Skeletal muscle satellite cell (primary cell): ENCODE measurements around the gene AKAP13.
"Not testable (repeated sequence)": the region's sequence is repeated elsewhere in the genome, so short reads cannot be mapped to it uniquely, and the experiment has no call there.

Source experiments
- H3K27me3 ChIP-seq: 2 replicates; pipeline ENCODE4 v1.7.0; 2013; ENCODE audit warnings: low read length; ENCODE audit not compliant: control insufficient read depth, insufficient read depth
- H3K36me3 ChIP-seq: 2 replicates; pipeline ENCODE4 v1.7.0; 2013; ENCODE audit warnings: mild to moderate bottlenecking, control low read depth, low read length; ENCODE audit not compliant: insufficient read depth
- H3K4me1 ChIP-seq: 2 replicates; pipeline ENCODE4 v1.7.0; 2013; ENCODE audit warnings: low read length; ENCODE audit not compliant: control insufficient read depth, insufficient read depth
- H3K4me2 ChIP-seq: 2 replicates; pipeline ENCODE4 v1.7.0; 2013; ENCODE audit warnings: mild to moderate bottlenecking, low read length
- H3K4me3 ChIP-seq: 2 replicates; pipeline ENCODE4 v1.7.0; 2013; ENCODE audit warnings: low read length
- H3K9ac ChIP-seq: 2 replicates; pipeline ENCODE4 v1.7.0; 2013; ENCODE audit warnings: mild to moderate bottlenecking, low read depth, low read length, moderate library complexity
- H3K9me3 ChIP-seq: replicated peaks from 2 replicates; pipeline ENCODE4 v1.7.0; 2013; ENCODE audit warnings: mild to moderate bottlenecking, control low read depth, low read length

Gene AKAP13

GRCh38 chr15:85440451-85440850, 60.0 kb downstream of the AKAP13 start:
- no peak overlapping the region for H3K9ac ChIP-seq
- no peaks in the 10 kb centered on the region for H3K9me3 ChIP-seq
- no peak overlapping the region for H3K4me2 ChIP-seq
- no peaks in the 10 kb centered on the region for H3K36me3 ChIP-seq
- no peak overlapping the region for H3K4me3 ChIP-seq
- no peaks in the 10 kb centered on the region for H3K4me1 ChIP-seq
- no peaks in the 10 kb centered on the region for H3K27me3 ChIP-seq

- H3K9me3 ChIP-seq, H3K27me3 ChIP-seq, H3K36me3 ChIP-seq, H3K4me3 ChIP-seq, H3K4me2 ChIP-seq, H3K4me1 ChIP-seq, H3K9ac ChIP-seq: not testable (repeated sequence)
These were observed 61.5 kb downstream of the AKAP13 start for GRCh38 chr15:85441854-85442253.

GRCh38 chr15:85443046-85443445, 62.6 kb downstream of the AKAP13 start:
- Histone ChIP-seq H3K4me1 (no peaks in the 10 kb centered on the region), H3K4me3 (no peak overlapping the region), H3K9me3 (no peaks in the 10 kb centered on the region), H3K9ac (no peak overlapping the region), H3K4me2 (no peak overlapping the region), H3K27me3 (no peaks in the 10 kb centered on the region), H3K36me3 (no peaks in the 10 kb centered on the region)

GRCh38 chr15:85443593-85444087, 63.2 kb downstream of the AKAP13 start:
- Histone ChIP-seq H3K9me3 (no peaks in the 10 kb centered on the region), H3K4me1 (no peaks in the 10 kb centered on the region), H3K4me2 (no peak overlapping the region), H3K4me3 (no peak overlapping the region), H3K36me3 (no peaks in the 10 kb centered on the region), H3K27me3 (no peaks in the 10 kb centered on the region), H3K9ac (no peak overlapping the region)

GRCh38 chr15:85444122-85444745, 63.8 kb downstream of the AKAP13 start:
- H3K27me3 ChIP-seq, result no peaks in the 10 kb centered on the region
- no peaks in the 10 kb centered on the region for H3K36me3 ChIP-seq
- no peak overlapping the region for H3K4me2 ChIP-seq
- H3K4me1 ChIP-seq, result no peaks in the 10 kb centered on the region
- no peak overlapping the region for H3K4me3 ChIP-seq
- no peaks in the 10 kb centered on the region for H3K9me3 ChIP-seq
- H3K9ac ChIP-seq, result no peak overlapping the region

- Histone ChIP-seq H3K9ac (no peak overlapping the region), H3K36me3 (no peaks in the 10 kb centered on the region), H3K4me3 (no peak overlapping the region), H3K4me1 (no peaks in the 10 kb centered on the region), H3K9me3 (peaks cover 4% of the 10 kb centered on the region), H3K27me3 (no peaks in the 10 kb centered on the region), H3K4me2 (no peak overlapping the region)
These were observed 65.0 kb downstream of the AKAP13 start for GRCh38 chr15:85445361-85445760.

GRCh38 chr15:85451099-85451700, 70.8 kb downstream of the AKAP13 start:
- H3K4me1 ChIP-seq, result peaks cover 4% of the 10 kb centered on the region
- no peak overlapping the region for H3K4me2 ChIP-seq
- H3K4me3 ChIP-seq, result no peak overlapping the region
- peaks cover 7% of the 10 kb centered on the region for H3K9me3 ChIP-seq
- H3K36me3 ChIP-seq, result no peaks in the 10 kb centered on the region
- no peak overlapping the region for H3K9ac ChIP-seq
- no peaks in the 10 kb centered on the region for H3K27me3 ChIP-seq

- Histone ChIP-seq H3K27me3 (no peaks in the 10 kb centered on the region), H3K4me1 (peaks cover 4% of the 10 kb centered on the region), H3K9ac (no peak overlapping the region), H3K4me3 (no peak overlapping the region), H3K9me3 (peaks cover 7% of the 10 kb centered on the region), H3K4me2 (no peak overlapping the region), H3K36me3 (no peaks in the 10 kb centered on the region)
These were observed 72.0 kb downstream of the AKAP13 start for GRCh38 chr15:85452436-85452835.

GRCh38 chr15:85453144-85453872, 72.9 kb downstream of the AKAP13 start:
- Histone ChIP-seq H3K4me3 (no peak overlapping the region), H3K4me2 (no peak overlapping the region), H3K9ac (no peak overlapping the region), H3K36me3 (no peaks in the 10 kb centered on the region), H3K9me3 (peaks cover 7% of the 10 kb centered on the region), H3K27me3 (no peaks in the 10 kb centered on the region), H3K4me1 (peaks cover 4% of the 10 kb centered on the region)

- no peaks in the 10 kb centered on the region for H3K27me3 ChIP-seq
- H3K9me3 ChIP-seq, result peaks cover 7% of the 10 kb centered on the region
- peaks cover 4% of the 10 kb centered on the region for H3K4me1 ChIP-seq
- no peak overlapping the region for H3K9ac ChIP-seq
- no peak overlapping the region for H3K4me3 ChIP-seq
- H3K36me3 ChIP-seq, result no peaks in the 10 kb centered on the region
- H3K4me2 ChIP-seq, result no peak overlapping the region
These were observed 74.0 kb downstream of the AKAP13 start for GRCh38 chr15:85454403-85454802.

GRCh38 chr15:85455891-85456290, 75.5 kb downstream of the AKAP13 start:
- no peak overlapping the region for H3K9ac ChIP-seq
- H3K9me3 ChIP-seq, result no peaks in the 10 kb centered on the region
- H3K36me3 ChIP-seq, result no peaks in the 10 kb centered on the region
- H3K4me2 ChIP-seq, result no peak overlapping the region
- H3K4me3 ChIP-seq, result no peak overlapping the region
- H3K27me3 ChIP-seq, result no peaks in the 10 kb centered on the region
- peaks cover 4% of the 10 kb centered on the region for H3K4me1 ChIP-seq
